HCT116 (cell line): ENCODE measurements around the gene BRMS1. TPM values are rescaled to one million over a fixed set of nuclear protein-coding genes. Genes with fewer than 3 reads are reported as not detected.
"Not testable (repeated sequence)": the region's sequence is repeated elsewhere in the genome, so short reads cannot be mapped to it uniquely, and the experiment has no call there.

Experiments used
- ATAC-seq: fragments of 200-7000 bp; cut with Tn5 transposase; 2 replicates; pipeline ENCODE4 v1.9.1; 2020; ENCODE audit warnings: mild to moderate bottlenecking, moderate library complexity
- BruUV-seq: library from RNA; stranded (reverse); fragments of 400-500 nt; replicated peaks from 2 replicates; lab custom pipeline; 2021; lab: Mats Ljungman, UMichigan
- CTCF ChIA-PET: fragments of 300-600 bp; sonication (Branson Sonifier 250); formaldehyde crosslinking; loops from one replicate; lab custom pipeline; 2021; ENCODE audit warnings: antibody characterized with exemption; lab: Charles Lee
- POLR2A ChIA-PET: fragments of 300-600, 350-600 bp; sonication (Branson Sonifier 250); formaldehyde crosslinking; loops from one replicate; lab custom pipeline; 2021; ENCODE audit warnings: antibody characterized with exemption; lab: Charles Lee
- RAD21 ChIA-PET, 2 experiments: fragments of 300-600 bp; sonication (Branson Sonifier 250); formaldehyde crosslinking; loops; one replicate each; lab custom pipeline; 2023; ENCODE audit warnings: low total read pairs in 2 of 2; ENCODE audit not compliant: uncharacterized antibody in 2 of 2, unreplicated experiment in 2 of 2, low non-redundant PET in 1 of 2; lab: Charles Lee
- DNase-seq: peaks from one replicate; pipeline ENCODE4 v3.0.0-alpha.2; 2010; ENCODE audit warnings: low read depth, low spot score
- H2AFZ ChIP-seq: fragments of 200-600 bp; shearing (Covaris generic), sonication (generic); 2 replicates; pipeline ENCODE4 v1.6.1; 2017; ENCODE audit warnings: low read depth, mixed run types, mixed read lengths, antibody characterized with exemption, low read length; ENCODE audit not compliant: poor library complexity, severe bottlenecking
- H3K27ac ChIP-seq: 2 replicates; pipeline ENCODE4 v1.5.1; 2012; ENCODE audit warnings: low read depth, low read length
- H3K27me3 ChIP-seq: fragments of 200-600 bp; sonication (generic); 2 replicates; pipeline ENCODE4 v1.6.1; 2016; ENCODE audit warnings: mixed run types, low read length, mixed read lengths; ENCODE audit not compliant: insufficient read depth
- H3K36me3 ChIP-seq, 2 experiments: fragments of 200-500 bp in 1 of 2; fragments of 200-600 bp in 1 of 2; sonication (Bioruptor generic) in 1 of 2; sonication (generic) in 1 of 2; 2 replicates each; pipeline versions ENCODE4 v1.5.1 to v1.6.1; 2014 to 2016; ENCODE audit warnings: low read length in 2 of 2, inconsistent platforms in 1 of 2, mixed read lengths in 1 of 2, mixed run types in 1 of 2; ENCODE audit not compliant: insufficient read depth in 2 of 2, control insufficient read depth in 1 of 2
- H3K4me1 ChIP-seq, 2 experiments: fragments of 200-600 bp in 1 of 2; sonication (generic) in 1 of 2; 2 replicates each; pipeline versions ENCODE4 v1.5.1 to v1.6.1; 2012 to 2017; ENCODE audit warnings: low read length in 2 of 2, inconsistent platforms in 1 of 2, mild to moderate bottlenecking in 1 of 2, mixed read lengths in 1 of 2, mixed run types in 1 of 2, moderate library complexity in 1 of 2; ENCODE audit not compliant: insufficient read depth in 2 of 2, control insufficient read depth in 1 of 2
- H3K4me2 ChIP-seq: fragments of 200-600 bp; sonication (generic); 2 replicates; pipeline ENCODE4 v1.6.1; 2017; ENCODE audit warnings: mixed run types, low read length, mixed read lengths
- H3K4me3 ChIP-seq, 2 experiments: fragments of 200-600 bp in 1 of 2; sonication (generic) in 1 of 2; replicated peaks in 1 of 2; 2 replicates each; pipeline ENCODE4 v1.5.1; 2011 to 2016; ENCODE audit warnings: low read length in 2 of 2, control low read depth in 1 of 2, low read depth in 1 of 2, mild to moderate bottlenecking in 1 of 2, mixed read lengths in 1 of 2, mixed run types in 1 of 2
- H3K79me2 ChIP-seq: fragments of 200-600 bp; sonication (generic); 2 replicates; pipeline ENCODE4 v1.6.1; 2017; ENCODE audit warnings: mild to moderate bottlenecking, mixed run types, low read length, moderate library complexity, mixed read lengths; ENCODE audit not compliant: insufficient read depth
- H3K9ac ChIP-seq: fragments of 200-600 bp; sonication (generic); 2 replicates; pipeline ENCODE4 v1.6.1; 2016; ENCODE audit warnings: low read length, mixed read lengths
- H3K9me2 ChIP-seq: fragments of 200-600 bp; sonication (generic), shearing (Covaris generic); 2 replicates; pipeline ENCODE4 v1.6.1; 2017; ENCODE audit warnings: mixed run types, mild to moderate bottlenecking, moderate library complexity; ENCODE audit not compliant: insufficient read depth
- H3K9me3 ChIP-seq, 2 experiments: fragments of 200-500 bp in 1 of 2; fragments of 200-600 bp in 1 of 2; sonication (Bioruptor generic) in 1 of 2; sonication (generic) in 1 of 2; 2 replicates each; pipeline ENCODE4 v1.6.1; 2014 to 2017; ENCODE audit warnings: low read length in 2 of 2, mixed read lengths in 2 of 2, inconsistent platforms in 1 of 2, low read depth in 1 of 2, mild to moderate bottlenecking in 1 of 2, mixed run types in 1 of 2, moderate library complexity in 1 of 2; ENCODE audit not compliant: control insufficient read depth in 1 of 2, insufficient read depth in 1 of 2
- H4K20me1 ChIP-seq: fragments of 200-600 bp; sonication (generic), shearing (Covaris generic); 2 replicates; pipeline ENCODE4 v1.6.1; 2017; ENCODE audit warnings: mixed run types, mild to moderate bottlenecking, moderate library complexity; ENCODE audit not compliant: insufficient read depth
- FOSL1 ChIP-seq: IDR thresholded peaks from 2 replicates; pipeline ENCODE4 v1.6.1; 2012; ENCODE audit warnings: low read depth
- JUND ChIP-seq: IDR thresholded peaks from 2 replicates; pipeline ENCODE4 v1.6.1; 2012
- SP1 ChIP-seq: IDR thresholded peaks from 2 replicates; pipeline ENCODE4 v1.6.1; 2012; ENCODE audit warnings: low read depth
- TCF7L2 ChIP-seq: IDR thresholded peaks from 2 replicates; pipeline ENCODE4 v1.7.0; 2011; ENCODE audit warnings: borderline replicate concordance, inconsistent platforms; ENCODE audit not compliant: insufficient read depth, insufficient read length; ENCODE audit errors: extremely low read depth
- ZBTB33 ChIP-seq: IDR thresholded peaks from 2 replicates; pipeline ENCODE4 v1.6.1; 2011; ENCODE audit warnings: mild to moderate bottlenecking, low read length, moderate library complexity; ENCODE audit not compliant: insufficient replicate concordance; ENCODE audit errors: extremely low read depth
- ZFX ChIP-seq: fragments of 450-650 bp; IDR thresholded peaks from 2 replicates; pipeline ENCODE4 v1.6.1; 2017
- ZNF274 ChIP-seq: fragments of 200-500 bp; sonication (Bioruptor generic); IDR thresholded peaks from 2 replicates; pipeline ENCODE4 v1.6.1; 2014; ENCODE audit warnings: mild to moderate bottlenecking, low read depth, low read length, inconsistent platforms
- intact Hi-C: fragments of 100-400 bp; cut with micrococcal nuclease; formaldehyde crosslinking; loops from 2 replicates; pipeline ENCODE4 v1.10.0; 2022
- total RNA-seq: library from RNA; stranded (reverse); gene quantifications from one replicate; pipeline ENCODE4 v1.2.1, GENCODE V29; 2021; ENCODE audit not compliant: unreplicated experiment

The BRMS1 gene
- total RNA-seq, 1 experiment from 2014 or later = 42.1 TPM

DNA sequence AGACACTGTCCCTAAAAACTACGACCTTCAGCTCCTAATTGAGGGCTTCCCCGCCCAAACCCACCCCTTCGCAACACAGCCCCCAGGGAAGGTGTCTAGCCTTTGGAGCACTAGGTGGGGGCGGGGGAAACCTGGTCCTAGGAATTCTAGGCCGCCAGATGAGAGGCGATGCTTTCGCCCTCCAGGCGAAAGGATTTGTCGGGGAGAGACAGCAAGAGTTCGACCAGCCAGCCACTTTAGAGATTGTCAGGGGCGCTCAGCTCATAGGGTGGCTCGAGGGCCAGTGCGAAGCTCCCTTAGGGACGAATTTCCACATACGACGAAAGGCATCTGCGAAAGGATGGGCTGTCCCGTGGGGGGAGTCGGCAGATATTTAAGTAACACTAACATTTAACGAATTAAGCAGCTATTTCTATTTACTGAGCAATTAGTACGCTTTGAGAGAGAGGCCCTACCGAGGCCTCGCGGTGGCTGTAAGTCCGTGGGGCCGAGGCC, 33.4 kb downstream of the BRMS1 start:
- no peaks in the 10 kb centered on the region for H3K36me3 ChIP-seq
- RAD21 ChIA-PET = interaction anchor here (1.8 to 2.9 kb wide), 3 partner anchors 24 to 75 kb away, joined by 6 to 17 read pairs (median 12); partner anchors contain the start of gene RIN1 (in 2 of the 2)
- POLR2A ChIA-PET = interaction anchor here (0.7 to 3.0 kb wide), 7 partner anchors 10 to 366 kb away, joined by 3 to 18 read pairs (median 7); partner anchors contain the start of genes BRMS1, RBM4B, RIN1 and YIF1A
- TSS peak; percentile 73 for BruUV-seq
- no peaks in the 10 kb centered on the region for H4K20me1 ChIP-seq
- peaks cover 16 to 37% of the 10 kb centered on the region in 2 experiments for H3K4me1 ChIP-seq
- CTCF ChIA-PET = interaction anchor here (0.6 to 3.4 kb wide), 22 partner anchors 9 to 367 kb away, joined by 3 to 121 read pairs (median 10); partner anchors contain the start of genes BRMS1, MRPL11, RBM4B and RIN1
- DNase-seq (no peak), ATAC-seq (peak; percentile 57)
- peak overlapping the region; percentile 72 for H3K27ac ChIP-seq
- intact Hi-C loops = loop anchor here (1.0 to 5.0 kb wide), 3 partner anchors 61 to 119 kb away; partner anchors contain the start of gene SLC29A2
- peak overlapping the region; percentile 71 for H3K9ac ChIP-seq
- peak overlapping the region; percentile 99 for H3K4me2 ChIP-seq
- no peaks in the 10 kb centered on the region for H3K27me3 ChIP-seq
- TF ChIP-seq ZNF274 (no peak), JUND (no peak), SP1 (no peak), FOSL1 (no peak), TCF7L2 (no peak), ZFX (no peak), ZBTB33 (no peak)
- peak overlapping the region; percentile 74 for H2AFZ ChIP-seq
- H3K4me3 ChIP-seq = peak overlapping the region; percentile 41 to 57
- H3K79me2 ChIP-seq = no peaks in the 10 kb centered on the region
- H3K9me2 ChIP-seq = no peaks in the 10 kb centered on the region
- no peaks in the 10 kb centered on the region for H3K9me3 ChIP-seq

- not testable (repeated sequence) for H3K27ac ChIP-seq, H3K36me3 ChIP-seq, H3K27me3 ChIP-seq, H3K9me3 ChIP-seq, H3K79me2 ChIP-seq, DNase-seq, H3K4me3 ChIP-seq, H3K4me2 ChIP-seq, H4K20me1 ChIP-seq, BruUV-seq, ATAC-seq, H3K9me2 ChIP-seq, H3K9ac ChIP-seq
- Histone ChIP-seq H3K4me1 (peaks cover 16 to 37% of the 10 kb centered on the region in 2 experiments), H2AFZ (peak overlapping the region; percentile 16)
- ChIA-PET RAD21 (interaction anchor here (1.8 to 2.9 kb wide), 3 partner anchors 25 to 75 kb away, joined by 6 to 17 read pairs (median 12); partner anchors contain the start of gene RIN1 (in 2 of the 2)), POLR2A (interaction anchor here (0.5 to 3.0 kb wide), 7 partner anchors 9 to 401 kb away, joined by 3 to 18 read pairs (median 7); partner anchors contain the start of genes RBM4B, RIN1 and YIF1A), CTCF (interaction anchor here (0.6 to 3.4 kb wide), 19 partner anchors 9 to 367 kb away, joined by 3 to 121 read pairs (median 10); partner anchors contain the start of genes MRPL11, RBM4B, RIN1 and TMEM151A)
- intact Hi-C loops = loop anchor here (1.0 to 5.0 kb wide), 3 partner anchors 61 to 119 kb away; partner anchors contain the start of gene SLC29A2
Observed at GRCh38 chr11:66310803-66311440, 34.0 kb downstream of the BRMS1 start.
